GM12801 (cell line): ENCODE measurements around the gene NFX1.
"Not testable (repeated sequence)": the region's sequence is repeated elsewhere in the genome, so short reads cannot be mapped to it uniquely, and the experiment has no call there.

Experiments used
- CTCF ChIP-seq: IDR thresholded peaks from one replicate; pipeline ENCODE4 v1.5.1; 2011; ENCODE audit warnings: control low read depth; ENCODE audit not compliant: insufficient read length; ENCODE audit errors: extremely low read depth

Gene NFX1

GRCh38 chr9:33388110-33388994 lies 98.0 kb downstream of the NFX1 start:
- TF ChIP-seq CTCF = no peak

- TF ChIP-seq CTCF = no peak
Observed at GRCh38 chr9:33393581-33393980, 103.3 kb downstream of the NFX1 start.

- TF ChIP-seq CTCF = not testable (repeated sequence)
Observed at GRCh38 chr9:33402371-33402770, 112.1 kb downstream of the NFX1 start, which contains the start of gene AQP7. Gene AQP7, minus strand, starts transcription at chr9:33402568. Its CDS starts 1,306 bp downstream, at chr9:33401262.

- TF ChIP-seq CTCF = no peak
Observed at GRCh38 chr9:33403941-33404787, 113.8 kb downstream of the NFX1 start.

- no peak for TF ChIP-seq CTCF
Observed at GRCh38 chr9:33404788-33405362, 114.6 kb downstream of the NFX1 start.

- no peak for TF ChIP-seq CTCF
Observed at GRCh38 chr9:33407061-33407460, 116.7 kb downstream of the NFX1 start.

- no peak for TF ChIP-seq CTCF
Observed at GRCh38 chr9:33408087-33408486, 117.8 kb downstream of the NFX1 start.
